H1 (cell line): ENCODE results near the gene FMC1. TPM values are rescaled to one million over a fixed set of nuclear protein-coding genes. Genes with fewer than 3 reads are reported as not detected.

Source experiments
- CTCF ChIA-PET: fragments of 300-600 bp; sonication (Branson Sonifier 250); formaldehyde crosslinking; loops from one replicate; lab custom pipeline; 2021; ENCODE audit not compliant: partially characterized antibody; lab: Charles Lee
- POLR2A ChIA-PET: fragments of 300-600 bp; sonication (Branson Sonifier 250); formaldehyde crosslinking; loops from one replicate; lab custom pipeline; 2021; ENCODE audit warnings: inconsistent platforms; ENCODE audit not compliant: partially characterized antibody; lab: Charles Lee
- DNase-seq, 2 experiments: peaks; one replicate each; pipeline versions ENCODE4 v3.0.0 to v3.0.0-alpha.2; 2010 to 2022; ENCODE audit warnings: low spot score in 2 of 2, low read depth in 1 of 2, mixed read lengths in 1 of 2
- FAIRE-seq: peaks from 2 replicates; lab custom pipeline; 2011; peaks lifted over from hg19 to GRCh38; lab: Jason Lieb, UNC
- H2AFZ ChIP-seq: 2 replicates; pipeline ENCODE4 v1.8.1; 2012; ENCODE audit warnings: low read length, inconsistent platforms
- H2AK5ac ChIP-seq: 2 replicates; pipeline ENCODE4 v1.6.1; 2013; ENCODE audit warnings: low read depth, low read length
- H2BK120ac ChIP-seq: replicated peaks from 2 replicates; pipeline ENCODE3; 2013; ENCODE audit warnings: low read depth, low read length, inconsistent platforms
- H2BK12ac ChIP-seq: 2 replicates; pipeline ENCODE4 v1.6.1; 2013; ENCODE audit warnings: low read depth, low read length
- H2BK15ac ChIP-seq: 2 replicates; pipeline ENCODE4 v1.6.1; 2013; ENCODE audit warnings: low read length
- H2BK20ac ChIP-seq: 2 replicates; pipeline ENCODE4 v1.6.1; 2013; ENCODE audit warnings: low read length
- H2BK5ac ChIP-seq: 2 replicates; pipeline ENCODE4 v1.6.1; 2013; ENCODE audit warnings: low read depth, low read length
- H3K14ac ChIP-seq: 2 replicates; pipeline ENCODE4 v1.6.1; 2013; ENCODE audit warnings: inconsistent platforms; ENCODE audit not compliant: insufficient read length
- H3K18ac ChIP-seq: 2 replicates; pipeline ENCODE4 v1.6.1; 2013; ENCODE audit warnings: low read length; ENCODE audit errors: extremely low read depth
- H3K23ac ChIP-seq: 2 replicates; pipeline ENCODE4 v1.6.1; 2013; ENCODE audit warnings: inconsistent platforms; ENCODE audit not compliant: insufficient read length
- H3K23me2 ChIP-seq: 2 replicates; pipeline ENCODE4 v1.6.1; 2013; ENCODE audit warnings: low read depth, low read length
- H3K27ac ChIP-seq: 2 replicates; pipeline ENCODE4 v1.6.1; 2011; ENCODE audit warnings: low read depth, low read length, inconsistent platforms
- H3K27me3 ChIP-seq, 4 experiments: replicated peaks in 1 of 4; 1 replicate in 1 of 4; 2 replicates in 3 of 4; pipeline versions ENCODE4 v1.6.1 to v1.8.1; 2011 to 2013; ENCODE audit warnings: low read length in 3 of 4, mild to moderate bottlenecking in 3 of 4, inconsistent platforms in 2 of 4, mixed read lengths in 2 of 4, moderate library complexity in 1 of 4; ENCODE audit not compliant: control insufficient read depth in 3 of 4, insufficient read depth in 3 of 4; ENCODE audit errors: extremely low read depth in 1 of 4
- H3K36me3 ChIP-seq, 4 experiments: 2 replicates each; pipeline versions ENCODE4 v1.6.1 to v1.8.1; 2011 to 2013; ENCODE audit warnings: mild to moderate bottlenecking in 4 of 4, low read length in 3 of 4, moderate library complexity in 2 of 4, control low read depth in 1 of 4, inconsistent platforms in 1 of 4; ENCODE audit not compliant: insufficient read depth in 4 of 4, control insufficient read depth in 2 of 4
- H3K4ac ChIP-seq: replicated peaks from 2 replicates; pipeline ENCODE3; 2013; ENCODE audit warnings: low read length, low read depth, mixed read lengths, inconsistent platforms; ENCODE audit not compliant: insufficient read length
- H3K4me1 ChIP-seq, 4 experiments: replicated peaks in 1 of 4; 1 replicate in 1 of 4; 2 replicates in 3 of 4; pipeline versions ENCODE4 v1.6.1 to v1.8.1; 2011 to 2013; ENCODE audit warnings: low read length in 3 of 4, inconsistent platforms in 2 of 4, mixed read lengths in 1 of 4; ENCODE audit not compliant: insufficient read depth in 4 of 4, control insufficient read depth in 3 of 4
- H3K4me2 ChIP-seq, 2 experiments: 2 replicates each; pipeline versions ENCODE4 v1.6.1 to v1.8.1; 2011 to 2013; ENCODE audit warnings: low read depth in 2 of 2, low read length in 2 of 2, control low read depth in 1 of 2, inconsistent platforms in 1 of 2, mild to moderate bottlenecking in 1 of 2; ENCODE audit not compliant: insufficient read depth in 1 of 2
- H3K4me3 ChIP-seq, 4 experiments: fragments of 200-600, 300-600 bp in 1 of 4; sonication (generic), shearing (Covaris generic), sonication (Bioruptor Twin) in 1 of 4; 2 replicates each; pipeline versions ENCODE4 v1.5.1 to v1.8.1; 2011 to 2016; ENCODE audit warnings: low read length in 4 of 4, low read depth in 3 of 4, control low read depth in 2 of 4, inconsistent platforms in 2 of 4, mild to moderate bottlenecking in 2 of 4, mixed read lengths in 1 of 4, moderate library complexity in 1 of 4; ENCODE audit not compliant: insufficient read depth in 2 of 4; ENCODE audit errors: extremely low read depth in 1 of 4
- H3K56ac ChIP-seq: replicated peaks from 2 replicates; pipeline ENCODE3; 2013; ENCODE audit warnings: low read depth, mild to moderate bottlenecking, mixed read lengths, low read length, inconsistent platforms; ENCODE audit not compliant: insufficient read length
- H3K79me1 ChIP-seq: 2 replicates; pipeline ENCODE4 v1.6.1; 2013; ENCODE audit warnings: low read depth, low read length, control low read depth
- H3K79me2 ChIP-seq, 2 experiments: 2 replicates each; pipeline versions ENCODE4 v1.6.1 to v1.8.1; 2012 to 2013; ENCODE audit warnings: low read length in 2 of 2, mild to moderate bottlenecking in 2 of 2, inconsistent platforms in 1 of 2; ENCODE audit not compliant: insufficient read depth in 2 of 2, control insufficient read depth in 1 of 2
- H3K9ac ChIP-seq, 4 experiments: replicated peaks in 1 of 4; 1 replicate in 1 of 4; 2 replicates in 3 of 4; pipeline versions ENCODE4 v1.6.1 to v1.8.1; 2011 to 2013; ENCODE audit warnings: low read depth in 3 of 4, low read length in 3 of 4, control low read depth in 2 of 4, mild to moderate bottlenecking in 2 of 4, moderate library complexity in 2 of 4, inconsistent platforms in 1 of 4; ENCODE audit errors: extremely low read depth in 1 of 4
- H3K9me3 ChIP-seq, 2 experiments: 2 replicates each; pipeline versions ENCODE4 v1.6.1 to v1.8.1; 2012 to 2013; ENCODE audit warnings: mild to moderate bottlenecking in 2 of 2, moderate library complexity in 2 of 2, control low read depth in 1 of 2, inconsistent platforms in 1 of 2, low read depth in 1 of 2, low read length in 1 of 2, mixed read lengths in 1 of 2; ENCODE audit not compliant: insufficient read depth in 2 of 2
- H4K20me1 ChIP-seq, 2 experiments: replicated peaks in 1 of 2; 2 replicates each; pipeline versions ENCODE3 to v1.8.1; 2011 to 2013; ENCODE audit warnings: inconsistent platforms in 2 of 2, low read length in 2 of 2, mild to moderate bottlenecking in 1 of 2; ENCODE audit not compliant: insufficient read depth in 2 of 2, control insufficient read depth in 1 of 2
- H4K5ac ChIP-seq: 2 replicates; pipeline ENCODE4 v1.6.1; 2013; ENCODE audit warnings: low read length, low read depth, mixed read lengths, inconsistent platforms; ENCODE audit not compliant: insufficient read length
- H4K8ac ChIP-seq: 2 replicates; pipeline ENCODE4 v1.8.0; 2013; ENCODE audit warnings: mild to moderate bottlenecking, moderate library complexity, low read length, inconsistent platforms; ENCODE audit not compliant: insufficient read depth; ENCODE audit errors: extremely low read depth
- H4K91ac ChIP-seq: replicated peaks from 2 replicates; pipeline ENCODE3; 2013; ENCODE audit warnings: low read length, mixed read lengths, inconsistent platforms; ENCODE audit not compliant: insufficient read length
- ASH2L ChIP-seq: fragments of 200-600, 300-600 bp; sonication (generic); IDR thresholded peaks from one replicate; pipeline ENCODE4 v1.7.1; 2017; ENCODE audit warnings: low read length
- KDM4A ChIP-seq: IDR thresholded peaks from one replicate; pipeline ENCODE4 v1.7.1; 2012; ENCODE audit warnings: low read depth, mild to moderate bottlenecking, moderate library complexity, low read length, inconsistent platforms; ENCODE audit not compliant: severe bottlenecking
- PHF8 ChIP-seq: fragments of 200-600 bp; sonication (generic); conservative IDR thresholded peaks from 2 replicates; pipeline ENCODE4 v1.7.1; 2012; ENCODE audit warnings: low read depth, mild to moderate bottlenecking, inconsistent platforms, low read length, moderate library complexity
- WGBS, 2 experiments: shearing (Covaris generic) in 1 of 2; methylation state at CpG; one replicate each; pipeline versions ENCODE4 v1.1.6 to v1.1.7; 2013 to 2015; ENCODE audit warnings: low lambda C conversion rate in 2 of 2, mixed read lengths in 2 of 2, inconsistent platforms in 1 of 2, low coverage in 1 of 2, missing lambda C conversion rate in 1 of 2; ENCODE audit not compliant: insufficient replicate concordance in 2 of 2, insufficient coverage in 1 of 2, insufficient read length in 1 of 2; ENCODE audit errors: extremely low coverage in 1 of 2, missing lambda C conversion rate in 1 of 2; 5-methylcytosine and 5-hydroxymethylcytosine counted together
- polyA plus RNA-seq, 7 experiments: library from polyadenylated mRNA; depleted of rRNA in 3 of 7; stranded (reverse) in 5 of 7; unstranded in 2 of 7; fragments of >200 nt in 5 of 7; fragments of 200-250 nt in 2 of 7; gene quantifications; 1 replicate in 5 of 7; 2 replicates in 1 of 7; 4 replicates in 1 of 7; pipeline versions ENCODE4 v1.2.1 to v1.2.3, GENCODE V29; 2011 to 2013; ENCODE audit warnings: missing spikeins in 2 of 7, mixed read lengths in 2 of 7
- total RNA-seq: library from RNA; stranded (reverse); fragmentation: NEBNext Ultra II Directional; extraction: Animal tissue kit (Norgen Biotek cat#: 25700); gene quantifications from 2 replicates; pipeline ENCODE4 v1.2.1, GENCODE V29; 2021

Gene FMC1
- total and polyA plus RNA-seq, 2 of the 8 experiments (the other 6 are each of a cell fraction or from before 2014, with no cell fraction given): 15.8 to 28.4 TPM

DNA sequence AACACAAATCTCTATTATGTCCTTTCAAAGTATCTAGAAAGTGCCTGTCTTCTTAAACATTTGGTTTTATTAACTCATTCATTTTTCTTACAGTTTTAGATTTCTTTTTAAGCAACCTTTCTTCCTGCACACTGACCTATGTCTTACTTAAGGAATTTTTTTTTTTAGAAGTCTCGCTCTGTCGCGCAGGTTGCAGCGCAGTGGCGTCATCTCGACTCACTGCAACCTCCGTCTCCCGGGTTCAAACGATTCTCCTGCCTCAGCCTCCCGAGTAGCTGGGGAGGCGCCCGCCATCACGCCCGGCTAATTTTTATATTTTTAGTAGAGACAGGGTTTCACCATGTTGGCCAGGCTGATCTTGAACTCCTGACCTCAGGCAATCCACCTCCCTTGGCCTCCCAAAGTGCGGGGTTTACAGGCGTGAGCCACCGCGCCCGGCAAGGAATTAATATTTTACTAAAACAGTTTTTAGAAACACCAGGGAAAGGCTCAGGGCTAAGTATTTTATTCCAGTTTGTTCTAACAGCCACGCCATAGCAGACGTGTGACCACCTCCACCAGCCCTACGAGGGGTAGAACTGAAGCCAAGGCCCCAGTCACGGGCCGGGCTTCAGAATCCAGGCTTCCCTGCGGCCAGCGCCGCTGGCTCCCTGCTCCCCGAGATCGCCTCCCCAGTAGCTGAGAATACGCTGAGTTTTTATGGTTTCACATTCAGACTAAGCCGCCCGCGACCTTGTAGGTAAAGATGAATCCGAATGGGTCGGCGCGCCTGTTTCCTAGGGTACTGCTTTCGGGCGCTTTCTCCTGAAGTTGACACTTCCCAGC is 17.6 kb downstream of the FMC1 start:
- DNase-seq: no peak
- TF ChIP-seq ASH2L (peak; percentile 18), KDM4A (peak; percentile 8), PHF8 (0 out of 2 replicates have a peak, but pooled peaks have one; percentile 32)

More for the DNA sequence above, 17.6 kb downstream of the FMC1 start:
- Histone ChIP-seq H3K23ac (no peak overlapping the region), H4K5ac (peak overlapping the region; percentile 98), H2BK5ac (peak overlapping the region; percentile 98), H3K79me2 (peaks cover 21 to 32% of the 10 kb centered on the region in 2 experiments), H3K27me3 (no peaks in the 10 kb centered on the region), H2BK12ac (0 out of 2 replicates have a peak overlapping the region, but pooled peaks have one; percentile 86), H3K9me3 (no peaks in the 10 kb centered on the region), H4K91ac (peak overlapping the region; percentile 100), H2BK15ac (no peak overlapping the region), H2AFZ (no peak overlapping the region), H4K20me1 (peaks cover 2 to 3% of the 10 kb centered on the region in 2 experiments), H3K56ac (peak overlapping the region; percentile 96), H3K14ac (no peak overlapping the region), H2BK120ac (peak overlapping the region; percentile 72), H3K27ac (peak overlapping the region; percentile 90), H3K9ac (peak overlapping the region; percentile 90 to 99 (median 98)), H2BK20ac (no peak overlapping the region), H2AK5ac (no peak overlapping the region; the same call in 1 of the 2 replicates), H3K18ac (peak overlapping the region; percentile 100), H3K4me3 (peak overlapping the region; percentile 88 to 99 (median 94)), H3K79me1 (no peaks in the 10 kb centered on the region), H3K4ac (peak overlapping the region; percentile 78), H3K4me1 (peaks cover 5 to 9% (median 7%) of the 10 kb centered on the region in 4 experiments), H3K4me2 (peak overlapping the region; percentile 68 to 74), H3K36me3 (peaks cover 0 to 3% (median 0%) of the 10 kb centered on the region in 4 experiments; a peak in 1 of 8 replicates), H4K8ac (peak overlapping the region; percentile 95), H3K23me2 (no peaks in the 10 kb centered on the region; the same call in 1 of the 2 replicates)
- no peak for FAIRE-seq
- ChIA-PET CTCF (interaction anchor here (1.0 kb wide), 1 partner anchor 38 kb away, joined by 4 read pairs; no protein-coding TSS in a partner anchor), POLR2A (interaction anchor here (1.0 to 3.9 kb wide), 11 partner anchors 7 to 49 kb away, joined by 3 to 40 read pairs (median 7); no protein-coding TSS in a partner anchor)
- WGBS, 2 experiments: 6% methylated on average over 37 of the region's 39 CpGs; no CpG with 5 or more reads in 1 of the 2 experiments
